ENCODE results near the gene SLC25A30.
"Not testable (repeated sequence)": the region's sequence is repeated elsewhere in the genome, so short reads cannot be mapped to it uniquely, and the experiment has no call there.

SLC25A30 gene

DNA sequence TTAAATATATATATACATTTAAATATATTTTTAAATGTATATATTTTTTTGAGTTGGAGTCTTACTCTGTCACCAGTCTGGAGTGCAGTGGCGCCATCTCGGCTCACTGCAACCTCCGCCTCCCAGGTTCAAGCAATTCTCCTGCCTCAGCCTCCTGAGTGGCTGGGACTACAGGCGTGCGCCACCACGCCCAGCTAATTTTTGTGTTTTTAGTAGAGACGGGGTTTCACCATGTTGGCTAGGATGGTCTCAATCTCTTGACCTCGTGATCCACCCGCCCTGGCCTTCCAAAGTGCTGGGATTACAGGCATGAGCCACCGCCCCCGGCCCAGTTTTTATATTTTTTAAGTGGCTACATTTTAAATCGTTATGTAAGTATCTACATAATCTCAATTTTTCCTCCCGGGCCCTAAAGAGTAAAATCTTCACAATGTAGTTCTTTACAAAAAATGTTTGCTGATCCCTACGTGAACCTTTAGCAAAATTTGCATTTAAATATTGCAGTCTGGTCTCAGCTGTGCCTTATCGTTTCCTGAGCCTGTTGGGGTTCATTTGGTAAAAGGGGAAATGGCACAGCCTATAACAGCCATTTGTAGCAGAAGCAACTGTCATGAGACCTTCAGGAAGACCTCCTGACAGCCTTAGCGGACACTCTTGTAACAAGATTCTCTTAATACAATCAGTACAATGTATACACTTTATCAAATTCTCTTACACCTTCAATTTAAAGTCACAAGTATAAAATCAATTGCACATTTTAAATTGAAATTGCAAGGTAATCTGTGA is 8.1 kb upstream of the SLC25A30 start:
- DNase-seq: not testable (repeated sequence)

DNA sequence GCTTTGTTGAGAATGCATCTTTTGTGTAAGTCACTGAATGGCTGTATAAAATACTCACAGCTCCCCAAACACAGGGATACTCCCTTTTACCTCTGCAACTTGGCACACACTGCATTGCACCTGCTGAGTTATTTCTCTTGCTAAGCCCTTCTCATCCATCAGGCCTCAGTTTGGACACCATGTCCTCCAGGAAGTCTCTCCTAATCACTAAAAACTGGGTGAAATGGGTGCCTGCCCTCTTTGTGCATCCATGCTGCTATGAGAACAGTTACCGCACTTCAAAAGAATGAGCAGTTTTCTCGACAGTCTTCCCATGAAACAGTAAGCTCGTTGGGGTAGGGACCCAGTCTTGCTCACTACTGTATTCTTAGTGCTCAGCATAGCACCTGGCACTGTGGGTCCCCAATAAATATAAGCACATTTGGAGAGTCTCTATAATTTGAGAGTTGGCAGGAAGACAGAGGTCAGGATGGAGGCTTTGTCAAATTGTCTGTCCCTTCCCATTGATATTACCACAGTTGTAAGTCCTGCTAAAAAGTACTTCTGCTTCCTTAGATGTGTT is 4.6 kb upstream of the SLC25A30 start:
- no peak for DNase-seq

GRCh38 chr13:45419945-45420344 is 1.8 kb upstream of the SLC25A30 start:
- no peak for DNase-seq

DNA sequence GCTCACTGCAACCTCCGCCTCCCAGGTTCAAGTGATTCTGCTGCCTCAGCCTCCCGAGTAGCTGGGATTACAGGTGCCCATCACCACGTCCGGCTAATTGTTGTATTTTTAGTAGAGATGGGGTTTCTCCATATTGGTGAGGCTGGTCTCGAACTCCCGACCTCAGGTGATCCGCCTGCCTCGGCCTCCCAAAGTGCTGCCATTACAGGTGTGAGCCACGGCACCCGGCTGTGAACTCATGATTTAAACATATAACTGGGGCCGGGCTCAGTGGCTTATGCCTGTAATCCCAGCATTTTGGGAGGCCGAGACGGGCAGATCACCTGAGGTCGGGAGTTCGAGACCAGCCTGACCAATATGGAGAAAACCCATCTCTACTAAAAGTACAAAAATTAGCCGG is 1.2 kb upstream of the SLC25A30 start:
- not testable (repeated sequence) for DNase-seq

- DNase-seq: no peak
Measured at GRCh38 chr13:45416516-45417128, 1.6 kb downstream of the SLC25A30 start.

- no peak for DNase-seq
Measured at GRCh38 chr13:45415112-45415511, 3.1 kb downstream of the SLC25A30 start.

DNA sequence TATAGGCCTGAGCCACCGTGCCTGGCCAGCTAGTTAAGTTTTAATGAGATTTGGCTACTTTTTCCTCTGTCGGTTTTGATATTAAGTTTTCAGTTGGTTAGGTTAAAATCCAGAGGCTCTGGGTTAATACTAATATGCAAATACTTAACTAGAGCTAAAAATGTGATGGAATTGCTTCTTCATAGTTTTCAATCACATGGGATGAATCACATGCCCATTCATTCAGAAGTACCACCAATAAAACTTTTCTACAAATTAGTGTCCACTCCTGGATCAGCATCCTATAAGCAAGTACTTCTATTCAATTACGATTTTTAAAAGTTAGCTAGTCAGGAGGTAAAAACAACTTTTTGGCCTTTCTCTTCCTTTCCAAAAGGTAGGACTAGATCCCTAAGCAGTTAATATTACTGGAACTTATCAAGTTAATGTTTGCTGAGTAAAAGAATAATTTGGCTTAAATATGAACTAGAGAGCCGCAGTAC is 4.3 kb downstream of the SLC25A30 start:
- DNase-seq: no peak

- DNase-seq: no peak
Measured at GRCh38 chr13:45412274-45413049, 5.7 kb downstream of the SLC25A30 start.

DNA sequence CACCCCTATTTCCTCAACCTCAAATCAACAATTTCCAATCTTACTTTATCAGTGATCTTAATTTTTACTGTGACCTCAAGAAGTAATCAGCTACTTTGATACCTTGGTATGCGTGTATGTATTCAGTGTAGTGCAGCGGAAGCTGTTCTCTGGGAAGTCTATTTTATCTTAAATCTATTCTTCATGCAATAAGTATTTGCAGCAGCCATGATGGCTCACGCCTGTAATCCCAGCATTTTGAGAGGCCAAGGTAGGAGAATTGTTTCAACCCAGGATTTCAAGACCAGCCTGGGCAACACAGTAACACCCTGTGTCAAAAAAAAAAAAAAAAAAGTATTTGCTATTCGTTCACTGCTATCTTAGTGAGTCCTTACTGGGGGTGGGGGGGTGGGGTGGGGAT is 6.5 kb downstream of the SLC25A30 start:
- no peak for DNase-seq

DNA sequence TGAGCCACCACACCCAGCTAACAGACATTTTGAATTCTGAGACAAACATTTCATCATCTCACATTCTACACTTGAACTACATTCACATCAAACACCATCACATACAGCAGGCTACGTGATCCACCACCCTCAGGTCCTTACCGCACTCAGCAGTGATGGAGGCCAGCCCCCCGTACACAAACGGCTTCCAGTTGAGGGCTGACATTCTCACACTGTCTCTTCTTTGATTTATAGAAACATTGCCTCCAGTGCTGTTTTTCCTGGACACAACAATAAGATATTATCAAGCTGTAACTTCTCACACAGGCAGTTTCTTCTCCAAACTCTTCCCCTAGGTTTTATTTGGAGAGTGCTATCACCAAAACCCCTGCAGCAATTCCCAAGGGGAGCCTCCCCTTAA is 7.0 kb downstream of the SLC25A30 start:
- DNase-seq: no peak

DNA sequence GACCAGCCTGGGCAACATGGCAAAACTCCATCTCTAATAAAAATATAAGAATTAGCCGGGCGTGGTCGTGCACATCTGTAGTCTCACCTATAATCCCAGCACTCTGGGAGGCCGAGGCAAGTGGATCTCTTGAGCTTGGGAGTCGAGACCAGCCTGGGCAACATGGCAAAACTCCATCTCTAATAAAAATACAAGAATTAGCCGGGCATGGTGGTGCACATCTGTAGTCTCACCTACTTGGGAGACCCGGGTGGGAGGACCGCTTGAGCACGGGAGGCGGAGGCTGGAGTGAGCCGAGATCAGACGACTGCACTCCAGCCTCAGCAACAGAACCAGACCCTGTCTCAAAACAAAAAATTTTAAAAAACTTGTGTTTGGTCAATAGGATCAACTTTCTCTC is 7.7 kb downstream of the SLC25A30 start:
- DNase-seq: no peak

GRCh38 chr13:45410001-45410400 is 8.2 kb downstream of the SLC25A30 start:
- no peak for DNase-seq

- DNase-seq: no peak
Measured at GRCh38 chr13:45406421-45406820, 11.8 kb downstream of the SLC25A30 start.

GRCh38 chr13:45403081-45403480 is 15.1 kb downstream of the SLC25A30 start:
- DNase-seq: no peak

- DNase-seq: no peak
Measured at GRCh38 chr13:45402641-45403040, 15.5 kb downstream of the SLC25A30 start.

GRCh38 chr13:45401314-45401713 is 16.9 kb downstream of the SLC25A30 start:
- DNase-seq: no peak

DNA sequence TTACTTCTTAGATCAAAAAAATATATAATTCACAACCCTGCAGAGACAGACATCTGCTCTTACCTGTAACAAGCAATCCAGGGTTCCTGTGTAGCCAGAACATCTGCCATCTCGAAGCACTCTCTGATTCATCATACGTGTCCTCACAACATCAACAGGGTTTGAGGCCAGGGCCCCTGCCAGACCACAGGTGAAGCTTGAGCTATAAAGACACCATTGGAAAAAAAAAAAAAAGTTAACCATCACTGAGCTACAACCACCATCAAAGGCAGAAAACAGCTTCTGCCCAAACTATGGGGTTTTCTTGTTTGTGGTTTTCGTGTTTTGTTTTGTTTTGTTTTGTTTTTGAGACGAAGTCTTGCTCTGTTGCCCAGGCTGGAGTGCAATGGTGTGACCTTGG is 19.3 kb downstream of the SLC25A30 start:
- no peak for DNase-seq

DNA sequence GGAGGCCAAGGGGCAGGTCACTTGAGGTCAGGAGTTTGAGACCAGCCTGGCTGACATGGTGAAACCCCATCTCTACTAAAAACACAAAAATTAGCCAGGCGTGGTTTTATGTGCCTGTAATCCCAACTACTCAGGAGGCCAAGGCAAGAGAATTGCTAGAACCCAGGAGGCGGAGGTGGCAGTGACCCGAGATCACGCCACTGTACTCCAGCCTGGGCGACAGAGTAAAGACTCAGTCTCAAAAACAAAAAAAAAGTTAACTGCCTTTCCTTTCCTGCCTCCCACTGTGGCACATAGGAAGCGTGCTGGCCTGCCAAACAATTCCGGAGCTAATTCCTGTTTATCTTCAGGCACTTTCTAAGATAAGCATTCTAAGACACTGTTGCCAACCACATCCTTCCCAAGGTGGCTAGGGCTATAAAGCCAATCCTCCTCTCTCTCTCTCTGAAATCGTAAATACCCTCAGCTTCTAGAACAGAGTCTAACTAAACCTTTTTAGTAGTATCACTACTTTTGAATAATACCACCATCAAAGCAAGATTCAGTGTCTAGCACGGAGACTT is 21.6 kb downstream of the SLC25A30 start:
- no peak for DNase-seq

DNA sequence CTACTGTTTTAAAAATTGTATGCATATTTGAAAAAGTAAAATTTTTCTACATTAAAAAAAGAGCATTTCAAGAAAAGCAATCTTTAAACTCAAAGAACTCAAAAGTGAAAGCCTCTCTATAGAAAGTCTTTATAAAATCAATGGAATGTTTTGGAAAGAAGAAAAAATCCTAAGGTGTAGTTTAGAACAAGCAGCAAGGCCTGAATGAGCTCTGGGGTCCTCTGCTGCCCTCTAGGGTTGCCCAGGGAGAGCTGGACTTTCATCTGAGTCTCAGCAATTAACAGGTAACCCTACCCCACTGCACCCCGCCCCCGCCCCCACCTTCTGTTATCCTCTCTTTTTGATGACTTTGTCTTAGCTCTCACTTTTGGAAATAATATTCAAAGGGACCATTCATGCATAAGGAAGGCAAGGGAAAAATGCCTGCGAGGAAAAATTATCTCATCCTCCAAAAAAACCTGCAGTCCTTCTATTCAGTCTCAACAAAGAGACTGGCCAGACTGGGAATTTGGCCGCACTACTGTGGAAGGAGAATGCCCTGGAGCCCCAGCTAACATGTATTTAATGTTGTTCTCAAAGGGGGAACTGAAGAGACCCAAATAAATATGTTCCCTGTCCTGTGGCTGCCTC is 24.1 kb downstream of the SLC25A30 start:
- DNase-seq: peak; percentile 24 to 50

GRCh38 chr13:45392811-45393210 is 25.4 kb downstream of the SLC25A30 start:
- no peak for DNase-seq

- DNase-seq: no peak
Measured at GRCh38 chr13:45391926-45392325, 26.2 kb downstream of the SLC25A30 start.

DNA sequence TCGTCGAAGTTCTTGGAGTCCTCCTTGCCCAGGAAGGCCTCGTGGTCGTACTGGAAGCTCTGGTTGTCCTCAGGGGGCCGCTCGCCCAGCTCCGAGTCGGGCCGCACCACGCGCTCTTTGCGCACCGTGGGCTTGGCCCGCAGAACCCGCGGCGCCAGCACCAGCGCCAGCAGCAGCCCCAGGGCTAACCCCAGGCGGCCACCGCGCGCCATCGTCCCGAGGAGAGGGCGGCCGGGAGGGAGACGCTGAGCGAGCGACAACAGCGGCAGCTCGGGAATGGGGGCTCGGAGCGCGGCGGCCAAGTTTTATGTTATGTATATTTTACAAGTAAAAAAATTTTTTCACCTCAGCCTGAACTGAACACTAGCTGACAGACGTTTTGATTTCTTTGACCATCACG is 27.0 kb downstream of the SLC25A30 start:
- not testable (repeated sequence) for DNase-seq

GRCh38 chr13:45390348-45390747 is 27.8 kb downstream of the SLC25A30 start:
- not testable (repeated sequence) for DNase-seq

Data from SW 1271 (cell line).